GM18520 (cell line): Measurements from ENCODE around the gene KLHL11.

Source experiments
- ATAC-seq: cut with Tn5 transposase; IDR thresholded peaks from one replicate; pipeline ENCODE4 v1.9.1; 2021; ENCODE audit not compliant: unreplicated experiment

Gene KLHL11

GRCh38 chr17:41811549-41812380 lies 53.5 kb downstream of the KLHL11 start, which contains the start of gene P3H4:
P3H4 (minus strand) TSS chr17:41811949; CDS start chr17:41811915, 34 bp downstream.
- ATAC-seq: no peak

GRCh38 chr17:41810659-41811548 lies 54.3 kb downstream of the KLHL11 start:
- ATAC-seq: no peak

- no peak for ATAC-seq
These were observed 58.4 kb downstream of the KLHL11 start for GRCh38 chr17:41806685-41807445.
